SW 1271 (cell line): ENCODE results near the gene PLEKHM3.

Experiments used
- DNase-seq, 2 experiments: peaks; one replicate each; lab custom pipeline; 2025; lab: John Stamatoyannopoulos, UW

Gene PLEKHM3

DNA sequence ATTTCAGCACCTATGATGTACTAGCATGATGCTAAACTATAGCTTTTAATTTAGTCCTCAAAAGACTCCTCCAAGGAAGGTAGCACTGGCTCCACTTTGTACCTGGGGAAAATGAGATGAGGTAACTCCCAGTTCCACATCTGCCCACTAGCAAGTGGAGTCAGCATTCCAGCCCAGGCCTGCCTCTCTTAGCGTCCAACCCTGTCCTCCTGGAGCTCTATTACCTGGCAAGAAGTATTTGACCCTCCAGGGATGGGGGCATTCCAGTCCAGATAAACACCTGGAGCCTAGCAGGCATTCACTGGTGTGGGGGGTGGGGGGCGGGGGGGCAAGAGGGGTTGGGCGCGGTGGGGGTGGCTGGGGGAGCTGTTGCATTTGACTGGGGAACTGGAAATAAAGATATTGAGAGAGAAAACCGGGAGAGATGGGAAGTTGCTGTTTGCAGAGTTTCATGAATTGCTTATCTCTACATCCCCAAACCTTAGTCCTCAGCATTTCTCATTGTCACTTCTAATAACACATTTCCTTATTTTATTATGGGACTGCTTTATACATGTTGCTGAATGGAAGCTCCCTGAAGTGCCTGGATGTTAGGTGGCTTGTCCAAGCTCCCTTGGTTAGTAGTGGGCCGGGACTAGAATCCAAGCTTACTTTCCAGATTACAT lies 233.6 kb downstream of the PLEKHM3 start:
- DNase-seq, result no peak

DNA sequence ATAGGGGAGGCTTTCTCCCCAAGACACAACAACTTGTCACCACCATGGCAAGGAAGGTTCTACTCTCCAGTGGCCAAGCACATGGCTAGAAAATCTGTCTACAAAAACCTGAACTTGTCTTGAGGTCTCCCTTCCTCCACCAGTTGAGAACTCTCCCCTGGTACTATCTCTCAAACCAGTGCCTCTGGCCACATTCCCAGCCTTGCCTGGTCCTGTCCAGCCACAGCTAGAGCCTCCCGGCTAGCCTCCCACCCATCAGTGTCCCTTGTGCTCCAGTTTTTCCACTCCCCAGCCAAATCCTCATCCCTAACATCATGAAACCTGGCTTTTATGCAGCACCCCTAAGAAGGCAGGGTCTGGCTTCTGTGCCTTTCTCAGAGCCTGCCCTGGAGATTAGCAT lies 234.4 kb downstream of the PLEKHM3 start:
- DNase-seq, result no peak

DNA sequence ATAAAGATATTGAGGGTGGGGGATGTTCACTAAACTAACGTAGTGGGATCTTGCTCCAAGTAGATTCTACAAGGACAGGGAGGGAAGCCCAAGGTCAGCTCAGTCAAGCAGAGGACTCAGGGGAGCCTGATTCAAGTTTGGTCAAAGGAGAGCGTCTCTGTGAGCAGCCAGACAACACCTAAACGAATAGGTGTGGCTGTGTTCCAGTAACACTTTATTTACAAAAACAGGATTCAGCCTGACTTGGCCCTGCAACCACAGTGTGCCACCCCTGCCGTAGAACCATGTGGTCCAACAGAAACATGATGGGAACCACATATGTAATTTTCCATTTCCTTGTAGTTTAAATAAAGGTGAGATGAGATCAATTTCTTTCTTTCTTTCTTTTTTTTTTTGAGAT lies 237.5 kb downstream of the PLEKHM3 start:
- no peak for DNase-seq

DNA sequence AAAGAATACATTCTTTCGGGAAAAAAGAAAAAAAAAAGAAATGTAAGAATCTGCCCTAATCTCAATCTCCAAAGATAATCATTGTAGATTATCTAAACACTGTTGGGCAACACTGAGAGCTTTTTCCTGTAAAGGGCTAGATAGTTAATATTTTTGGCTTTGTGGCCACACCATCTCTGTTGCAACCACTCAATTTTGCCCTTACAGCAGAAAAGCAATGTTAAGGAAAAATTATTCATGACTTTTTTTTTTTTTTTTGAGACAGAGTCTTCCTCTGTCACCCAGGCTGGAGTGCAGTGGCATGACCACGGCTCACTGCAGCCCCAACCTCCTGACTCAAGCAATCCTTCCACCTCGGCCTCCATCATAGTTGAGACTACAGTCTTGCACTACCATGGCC lies 238.3 kb downstream of the PLEKHM3 start:
- no peak for DNase-seq

DNA sequence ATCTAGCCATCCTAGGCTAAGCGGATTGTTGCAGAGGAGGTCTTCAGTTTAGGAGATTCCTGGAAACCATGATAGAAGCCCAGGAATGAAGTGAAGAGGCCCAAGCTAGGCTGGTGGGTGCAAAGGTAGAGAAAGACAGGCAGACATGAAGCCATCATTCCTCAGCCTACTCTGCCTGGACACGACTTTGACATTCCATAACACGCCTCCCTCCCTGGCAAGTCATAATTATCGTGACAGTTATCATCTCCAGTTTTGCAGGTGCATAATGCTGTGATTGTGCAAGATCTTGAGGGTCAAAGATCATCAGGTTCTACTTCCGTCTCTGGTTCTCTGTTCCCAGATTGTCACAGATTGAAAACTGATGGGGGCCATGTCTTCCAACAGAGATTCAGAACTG lies 240.4 kb downstream of the PLEKHM3 start:
- DNase-seq, result no peak

DNA sequence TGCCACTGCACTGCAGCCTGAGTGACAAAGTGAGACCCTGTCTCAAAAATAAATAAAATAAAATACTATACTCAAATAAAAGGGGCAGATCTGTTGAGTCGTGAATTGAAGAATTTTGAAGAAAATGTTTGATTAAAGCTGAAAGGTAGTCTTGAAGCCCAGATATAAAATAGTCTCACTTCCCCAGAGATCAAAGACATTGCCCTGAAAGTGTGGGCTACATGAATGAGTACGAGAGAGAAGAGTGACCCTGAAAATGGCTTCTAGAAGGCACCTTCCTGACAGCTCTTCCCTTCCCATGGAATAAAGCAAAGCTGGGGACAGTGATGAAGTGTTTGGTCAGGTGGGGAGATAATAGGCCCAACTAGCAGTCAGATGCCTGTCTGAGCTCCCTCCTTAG lies 241.8 kb downstream of the PLEKHM3 start:
- DNase-seq, result no peak

DNA sequence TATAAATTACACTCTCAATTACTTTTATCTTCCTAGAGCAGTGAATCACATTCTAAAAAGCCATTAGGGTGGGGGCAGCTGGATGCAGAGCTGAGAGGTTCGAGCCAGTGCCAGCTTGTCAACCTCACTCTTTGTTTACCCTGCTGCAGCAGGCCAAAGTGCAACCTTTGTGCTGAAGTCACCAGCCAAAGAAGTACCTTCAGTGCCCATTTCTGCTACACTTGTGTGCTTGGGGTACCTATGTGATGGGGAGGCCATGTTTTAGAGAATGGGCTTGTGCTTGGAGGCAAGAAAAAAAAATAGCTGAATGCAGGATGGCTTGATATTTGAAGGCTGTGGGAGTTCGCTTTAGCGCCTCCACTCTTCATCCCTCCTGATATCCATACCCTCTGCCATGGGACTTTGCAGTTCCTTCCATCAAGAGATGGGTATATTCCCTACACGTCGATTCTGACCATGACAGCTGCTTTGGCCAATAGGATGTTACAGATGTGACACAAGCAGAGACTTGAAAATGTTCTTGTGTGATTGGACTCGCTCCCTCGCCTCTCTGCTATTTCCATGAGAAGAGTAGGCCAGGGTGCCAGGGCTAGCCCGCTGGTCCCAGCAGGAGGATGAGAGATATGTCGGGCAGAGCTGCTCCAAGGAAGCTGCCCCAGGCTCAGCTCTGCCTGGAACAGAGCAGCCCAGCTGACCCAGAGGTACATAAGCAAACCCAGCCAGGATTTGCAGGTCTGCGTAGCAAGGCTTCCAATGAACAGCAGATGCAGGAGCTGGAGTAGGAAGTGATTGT lies 242.9 kb downstream of the PLEKHM3 start:
- no peak for DNase-seq

DNA sequence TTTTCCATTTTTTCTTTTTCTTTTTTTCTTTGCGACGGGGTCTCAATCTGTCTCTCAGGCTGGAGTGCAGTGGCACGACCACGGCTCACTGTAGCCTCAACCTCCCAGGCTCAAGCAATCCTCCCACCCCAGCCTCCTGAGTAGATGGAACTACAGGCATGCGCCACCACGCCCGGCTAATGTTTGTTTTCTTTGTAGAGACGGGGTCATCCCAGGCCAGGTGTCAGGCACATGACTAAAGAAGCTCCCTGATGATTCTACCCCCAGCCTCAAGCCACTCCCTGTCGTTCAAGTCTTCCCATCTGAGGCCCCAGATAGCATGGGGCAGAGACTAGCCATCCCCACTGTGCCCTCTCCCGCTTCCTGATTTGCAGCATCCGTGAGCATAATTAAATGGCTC lies 245.8 kb downstream of the PLEKHM3 start:
- DNase-seq, result no peak

DNA sequence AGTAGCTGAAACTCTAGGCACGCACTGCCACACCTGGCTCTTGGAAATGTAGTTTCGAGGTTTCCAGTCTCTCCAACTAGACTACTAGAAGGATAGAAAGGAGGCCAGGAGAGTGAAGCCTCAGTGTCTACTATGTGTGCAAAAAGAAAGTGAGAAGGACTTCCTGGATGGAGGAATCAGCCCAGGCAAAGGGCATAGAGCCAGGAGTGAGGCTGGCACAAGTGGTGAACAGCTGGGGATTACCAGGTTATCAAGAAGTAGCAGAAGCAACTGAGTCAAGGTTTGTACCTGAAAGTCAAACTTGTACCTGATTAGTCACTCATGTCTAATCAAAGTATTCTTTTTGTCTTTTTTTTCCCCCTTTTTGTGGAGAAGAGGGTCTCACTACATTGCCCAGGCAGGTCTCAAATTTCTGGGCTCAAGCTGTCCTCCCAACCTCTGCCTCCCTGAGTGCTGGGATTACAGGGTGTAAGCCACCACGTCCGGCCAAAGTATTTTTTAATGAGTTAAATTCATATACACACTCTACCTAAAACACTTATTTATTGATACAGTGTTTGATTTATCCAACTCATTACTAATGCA lies 246.9 kb downstream of the PLEKHM3 start:
- no peak for DNase-seq

DNA sequence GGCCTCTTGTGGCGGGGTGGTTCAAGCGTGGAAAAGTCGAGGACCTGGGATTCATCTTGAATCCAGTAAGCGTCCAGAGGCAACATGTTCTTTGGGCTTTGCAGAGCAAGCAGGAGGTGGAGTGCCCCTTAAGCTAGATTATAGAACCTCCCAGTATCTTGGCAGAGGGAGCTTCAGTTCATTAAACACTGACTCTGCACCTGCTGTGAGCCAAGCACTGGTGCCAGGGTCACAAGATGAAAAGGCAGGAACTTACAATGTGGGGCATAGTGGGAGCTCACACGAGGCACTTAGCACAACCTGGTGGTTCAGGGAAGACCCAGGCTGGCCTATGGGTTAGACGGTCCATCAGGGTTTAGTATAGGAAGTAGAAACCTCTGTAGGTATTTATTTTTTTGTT lies 248.2 kb downstream of the PLEKHM3 start:
- no peak for DNase-seq

DNA sequence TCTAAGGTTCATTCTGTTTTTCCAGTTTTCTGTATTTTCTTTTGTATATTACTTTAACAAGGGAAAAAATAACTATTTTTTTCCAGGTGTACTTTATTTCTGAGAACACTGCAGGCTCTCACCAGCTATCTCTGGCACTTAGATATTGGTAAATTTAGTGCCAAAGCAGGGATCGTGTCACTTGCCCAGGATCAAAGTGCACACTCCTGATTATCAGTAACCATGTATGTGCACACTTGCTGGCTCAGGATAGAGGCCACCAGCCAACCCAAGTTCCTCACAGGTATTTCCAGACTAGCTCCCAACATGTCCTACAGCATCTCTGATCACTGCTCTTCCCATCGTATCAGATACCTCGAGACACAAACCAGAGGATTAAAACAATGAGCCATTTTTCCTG lies 249.9 kb downstream of the PLEKHM3 start:
- no peak for DNase-seq

DNA sequence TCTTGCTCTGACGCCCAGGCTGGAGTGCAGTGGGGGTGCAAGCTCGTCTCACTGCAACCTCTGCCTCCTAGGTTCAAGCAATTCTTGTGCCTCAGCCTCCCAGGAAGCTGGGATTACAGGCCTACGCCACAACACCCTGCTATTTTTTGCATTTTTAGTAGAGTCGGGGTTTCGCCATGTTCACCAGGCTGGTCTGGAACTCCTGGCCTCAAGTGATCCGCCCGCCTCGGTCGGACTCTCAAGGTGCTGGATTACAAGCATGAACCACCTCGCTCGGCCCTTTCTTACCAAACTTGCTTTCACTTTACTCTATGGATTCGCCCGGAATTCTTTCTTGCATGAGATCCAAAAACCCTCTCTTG lies 252.5 kb downstream of the PLEKHM3 start:
- no peak for DNase-seq

DNA sequence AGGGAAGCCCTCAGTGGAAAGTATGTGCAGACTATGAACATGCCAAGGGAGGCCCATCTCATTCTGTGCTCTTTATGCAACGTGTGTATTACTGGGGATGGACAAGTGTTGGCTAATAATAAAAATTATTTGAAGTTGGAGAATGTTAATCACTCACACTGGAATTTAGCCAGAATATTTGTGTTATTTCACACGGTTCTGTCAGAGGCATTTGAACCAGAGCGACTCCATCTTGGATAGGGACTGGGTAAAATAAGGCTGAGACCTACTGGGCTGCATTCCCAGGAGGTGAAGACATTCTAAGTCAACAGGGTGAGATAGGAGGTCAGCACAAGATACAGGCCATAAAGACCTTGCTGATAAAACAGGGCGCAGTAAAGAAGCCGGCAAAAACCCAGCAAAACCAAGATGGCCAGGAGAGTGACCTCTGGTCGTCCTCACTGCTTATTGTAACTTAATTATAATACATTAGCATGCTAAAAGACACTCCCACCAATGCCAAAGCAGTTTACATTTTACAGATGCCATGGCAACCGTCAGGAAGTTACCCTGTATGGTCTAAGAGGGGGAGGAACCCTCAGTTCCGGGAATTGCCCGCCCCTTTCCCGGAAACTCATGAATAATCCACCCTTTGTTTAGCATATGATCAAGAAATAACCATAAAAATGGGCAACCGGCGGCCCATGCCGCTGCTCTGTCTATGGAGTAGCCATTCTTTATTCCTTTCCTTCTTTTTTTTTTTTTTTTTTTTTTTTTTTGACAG lies 253.1 kb downstream of the PLEKHM3 start:
- no peak for DNase-seq

DNA sequence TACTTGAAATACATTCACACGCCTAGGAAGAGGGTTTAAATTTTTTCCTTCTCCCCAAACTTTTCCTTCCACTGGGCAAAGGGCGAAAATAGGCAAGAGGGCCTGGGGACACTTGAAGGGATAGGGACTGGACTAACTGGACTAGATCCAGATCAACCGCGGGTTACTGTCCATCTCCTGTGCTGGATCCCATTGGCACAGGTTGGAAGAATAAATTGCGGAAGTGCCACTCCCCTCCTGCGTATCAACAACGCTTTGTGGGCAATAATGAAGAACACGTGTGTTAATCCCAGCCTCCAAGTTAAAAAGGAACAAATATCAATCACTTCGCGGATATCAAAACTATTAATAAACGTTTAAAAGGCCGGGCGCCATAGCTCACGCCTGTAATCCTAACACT lies 253.9 kb downstream of the PLEKHM3 start:
- DNase-seq, result no peak
